HepG2 (cell line): ENCODE results near the gene TAF12. TPM values are rescaled to one million over a fixed set of nuclear protein-coding genes. Genes with fewer than 3 reads are reported as not detected.
"Not testable (repeated sequence)": the region's sequence is repeated elsewhere in the genome, so short reads cannot be mapped to it uniquely, and the experiment has no call there.

Source experiments
- ATAC-seq: fragments of 200-7000 bp; cut with Tn5 transposase; 3 replicates; pipeline ENCODE4 v1.9.1; 2020; ENCODE audit warnings: mild to moderate bottlenecking, moderate library complexity
- BruUV-seq: library from RNA; stranded (reverse); fragments of 400-500 nt; replicated peaks from 2 replicates; lab custom pipeline; 2021; lab: Mats Ljungman, UMichigan
- CTCF ChIA-PET: fragments of 300-600 bp; formaldehyde crosslinking; extraction: SDS; loops from one replicate; lab custom pipeline; 2021; ENCODE audit warnings: low total read pairs, inconsistent platforms, low intra/inter-chr PET ratio; lab: Yijun Ruan, JAX
- POLR2A ChIA-PET: fragments of 350-600 bp; sonication (Branson Sonifier 250); formaldehyde crosslinking; loops from one replicate; lab custom pipeline; 2020; ENCODE audit warnings: antibody characterized with exemption, inconsistent platforms; lab: Yijun Ruan, JAX
- DNase-seq: peaks from one replicate; pipeline ENCODE4 v3.0.0-alpha.2; 2015; ENCODE audit warnings: low spot score
- FAIRE-seq: peaks from 3 replicates; lab custom pipeline; 2011; peaks lifted over from hg19 to GRCh38; lab: Jason Lieb, UNC
- H2AFZ ChIP-seq: one replicate; pipeline ENCODE4 v1.6.1; 2011; ENCODE audit warnings: low read length, inconsistent platforms
- H3K27ac ChIP-seq: fragments of 300-600 bp; 3 replicates; pipeline ENCODE4 v1.8.0; 2011; ENCODE audit warnings: mixed run types, mild to moderate bottlenecking, mixed read lengths, low read length, inconsistent platforms; ENCODE audit not compliant: insufficient read depth; ENCODE audit errors: extremely low read length
- H3K27me3 ChIP-seq, 2 experiments: fragments of 200-600 bp in 1 of 2; 2 replicates in 1 of 2; 3 replicates in 1 of 2; pipeline versions ENCODE4 v1.6.0 to v1.8.0; 2011; ENCODE audit warnings: low read length in 2 of 2, mild to moderate bottlenecking in 2 of 2, moderate library complexity in 2 of 2, inconsistent platforms in 1 of 2; ENCODE audit not compliant: insufficient read depth in 2 of 2, control insufficient read depth in 1 of 2
- H3K36me3 ChIP-seq, 2 experiments: fragments of 200-600 bp in 1 of 2; replicated peaks in 1 of 2; 2 replicates in 1 of 2; 3 replicates in 1 of 2; pipeline versions ENCODE4 v1.5.1 to v1.8.0; 2011; ENCODE audit warnings: low read length in 2 of 2, inconsistent platforms in 1 of 2; ENCODE audit not compliant: insufficient read depth in 2 of 2, control insufficient read depth in 1 of 2
- H3K4me1 ChIP-seq: 2 replicates; pipeline ENCODE4 v1.5.1; 2012; ENCODE audit warnings: low read length, inconsistent platforms; ENCODE audit not compliant: insufficient read depth
- H3K4me2 ChIP-seq: 2 replicates; pipeline ENCODE4 v1.6.0; 2011; ENCODE audit warnings: low read depth, low read length, inconsistent platforms
- H3K4me3 ChIP-seq, 3 experiments: fragments of 200-600 bp in 1 of 3; sonication (generic), shearing (Covaris generic) in 1 of 3; replicated peaks in 1 of 3; 2 replicates each; pipeline ENCODE4 v1.5.1; 2011 to 2016; ENCODE audit warnings: low read length in 3 of 3, inconsistent platforms in 2 of 3, low read depth in 2 of 3, mild to moderate bottlenecking in 2 of 3, control low read depth in 1 of 3, mixed read lengths in 1 of 3; ENCODE audit not compliant: insufficient read depth in 1 of 3
- H3K79me2 ChIP-seq: one replicate; pipeline ENCODE4 v1.6.1; 2011; ENCODE audit warnings: low read length, inconsistent platforms; ENCODE audit not compliant: insufficient read depth
- H3K9ac ChIP-seq: 2 replicates; pipeline ENCODE4 v1.6.0; 2011; ENCODE audit warnings: mild to moderate bottlenecking, low read depth, low read length, inconsistent platforms; ENCODE audit not compliant: insufficient read depth
- H3K9me3 ChIP-seq: 2 replicates; pipeline ENCODE4 v1.5.1; 2012; ENCODE audit warnings: mild to moderate bottlenecking, low read length
- H4K20me1 ChIP-seq: 2 replicates; pipeline ENCODE4 v1.6.0; 2011; ENCODE audit warnings: inconsistent platforms, mild to moderate bottlenecking, low read length, moderate library complexity; ENCODE audit not compliant: insufficient read depth
- KAT8 ChIP-seq: IDR thresholded peaks from 2 replicates; pipeline ENCODE4 v1.6.1; 2016; ENCODE audit warnings: missing genetic modification reagents, missing compliant biosample characterization
- ZNF296 ChIP-seq: sonication (generic); formaldehyde crosslinking; conservative IDR thresholded peaks from 2 replicates; pipeline ENCODE4 v1.5.0; 2020; ENCODE audit warnings: mild to moderate bottlenecking, missing genetic modification reagents
- ZNF501 ChIP-seq: sonication (generic); formaldehyde crosslinking; IDR thresholded peaks from 2 replicates; pipeline ENCODE4 v1.5.1; 2020; ENCODE audit warnings: mild to moderate bottlenecking, moderate library complexity, missing genetic modification reagents
- ZNF652 ChIP-seq: IDR thresholded peaks from 2 replicates; pipeline ENCODE4 v1.6.1; 2016; ENCODE audit warnings: low read depth, borderline replicate concordance
- WGBS: methylation state at CpG from one replicate; pipeline ENCODE4 v1.1.6; 2017; ENCODE audit warnings: low lambda C conversion rate; 5-methylcytosine and 5-hydroxymethylcytosine counted together
- in situ Hi-C: cut with HindIII; loops from 2 replicates; pipeline ENCODE4 v1.10.0; 2017; ENCODE audit warnings: low pct_unique_long_range_greater_than_20kb; ENCODE audit not compliant: extremely low pct_ligation_motif_present
- intact Hi-C: fragments of 100-400 bp; cut with micrococcal nuclease; formaldehyde crosslinking; loops from one replicate; pipeline ENCODE4 v1.10.0; 2022; ENCODE audit not compliant: unreplicated experiment
- polyA plus RNA-seq, 8 experiments: library from polyadenylated mRNA; depleted of rRNA in 3 of 8; stranded (reverse) in 7 of 8; unstranded in 1 of 8; fragments of >200 nt; fragmentation: Illumina TruSeq in 4 of 8; extraction: Trizol in 4 of 8; gene quantifications; 2 replicates each; pipeline versions ENCODE4 v1.2.1 to v1.2.3, GENCODE V29; 2011 to 2016; ENCODE audit warnings: low read depth in 4 of 8, missing spikeins in 1 of 8, mixed read lengths in 1 of 8; ENCODE audit not compliant: insufficient read depth in 1 of 8
- total RNA-seq, 5 experiments: library from RNA; depleted of rRNA; stranded (reverse); fragments of >200 nt; fragmentation: Illumina TruSeq; extraction: Trizol; gene quantifications; 2 replicates each; pipeline ENCODE4 v1.2.3, GENCODE V29; 2016; ENCODE audit warnings: low read depth in 1 of 5
- TF ChIP-seq, protein P1 (sequence below): IDR thresholded peaks from 2 replicates; pipeline ENCODE4 v1.6.1; 2018; ENCODE audit warnings: missing genetic modification reagents, mild to moderate bottlenecking, missing compliant biosample characterization

Gene TAF12
- total and polyA plus RNA-seq, 2 of the 13 experiments (the other 11 are each of a cell fraction or from before 2014, with no cell fraction given): 16.3 to 17.1 TPM

DNA sequence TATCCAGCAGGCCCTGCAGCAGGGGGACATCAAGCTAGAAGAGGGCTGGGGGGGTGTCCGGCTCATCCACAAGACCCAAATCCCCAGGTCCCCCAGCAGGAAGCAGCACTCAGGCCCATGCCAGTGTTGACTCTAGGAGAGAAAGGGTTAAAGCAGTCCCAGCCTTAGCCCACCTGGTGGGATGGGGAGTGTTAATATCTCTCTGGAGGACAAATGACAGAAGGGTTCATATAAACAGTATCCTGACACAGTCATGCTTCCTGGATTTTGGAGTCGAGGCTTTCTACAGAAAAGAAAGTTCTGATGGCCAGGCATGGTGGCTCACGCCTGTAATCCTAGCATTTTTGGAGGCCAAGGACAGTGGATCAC is 48.9 kb downstream of the TAF12 start:
- FAIRE-seq, BruUV-seq, DNase-seq, H2AFZ ChIP-seq, H3K9ac ChIP-seq, intact Hi-C loops, ATAC-seq, H3K9me3 ChIP-seq, H3K36me3 ChIP-seq, CTCF ChIA-PET, H3K27me3 ChIP-seq: not testable (repeated sequence)
- Histone ChIP-seq H3K4me2 (peak overlapping the region; percentile 83), H3K79me2 (peaks cover 14% of the 10 kb centered on the region), H3K27ac (peak overlapping the region; percentile 46), H3K4me1 (peaks cover 57% of the 10 kb centered on the region), H4K20me1 (peaks cover 11% of the 10 kb centered on the region; the same call in 1 of the 2 replicates), H3K4me3 (peak overlapping the region; percentile 70 to 91 (median 72); a peak in 5 of 6 replicates)
- POLR2A ChIA-PET: interaction anchor here (1.0 to 7.8 kb wide), 4 partner anchors 14 to 358 kb away, joined by 4 to 139 read pairs (median 6); partner anchors contain the start of genes ATP5IF1 and RNU11
- in situ Hi-C loops: loop anchor here (25.0 kb wide), 1 partner anchor 357 kb away; the partner anchor contains the start of genes ATP5IF1 and DNAJC8
- TF ChIP-seq ZNF296 (CRISPR knock-in tag) (0 out of 2 replicates have a peak, but pooled peaks have one; percentile 51), KAT8 (CRISPR knock-in tag) (0 out of 2 replicates have a peak, but pooled peaks have one; percentile 23), ZNF652 (CRISPR knock-in tag) (peak; percentile 85), ZNF501 (CRISPR knock-in tag) (0 out of 2 replicates have a peak, but pooled peaks have one; percentile 46)
- TF ChIP-seq, protein P1, sequence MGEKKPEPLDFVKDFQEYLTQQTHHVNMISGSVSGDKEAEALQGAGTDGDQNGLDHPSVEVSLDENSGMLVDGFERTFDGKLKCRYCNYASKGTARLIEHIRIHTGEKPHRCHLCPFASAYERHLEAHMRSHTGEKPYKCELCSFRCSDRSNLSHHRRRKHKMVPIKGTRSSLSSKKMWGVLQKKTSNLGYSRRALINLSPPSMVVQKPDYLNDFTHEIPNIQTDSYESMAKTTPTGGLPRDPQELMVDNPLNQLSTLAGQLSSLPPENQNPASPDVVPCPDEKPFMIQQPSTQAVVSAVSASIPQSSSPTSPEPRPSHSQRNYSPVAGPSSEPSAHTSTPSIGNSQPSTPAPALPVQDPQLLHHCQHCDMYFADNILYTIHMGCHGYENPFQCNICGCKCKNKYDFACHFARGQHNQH: 0 out of 2 replicates have a peak, but pooled peaks have one; percentile 9
- 69% methylated on average over 3 of the region's 3 CpGs for WGBS
